ENCODE measurements around the gene NFIA.

- TF ChIP-seq POLR2AphosphoS5 (IDR thresholded peaks at IDR 0.05) (no peak), CTCF (IDR thresholded peaks at IDR 0.05) (no peak)
Observed at GRCh38 chr1:61213245-61214011, 131.1 kb downstream of the NFIA start.

Measured in upper lobe of left lung (tissue), 4 donors.